Calu3 (cell line): ENCODE data around the gene FMNL3. TPM values are rescaled to one million over a fixed set of nuclear protein-coding genes. Genes with fewer than 3 reads are reported as not detected.
"Not testable (repeated sequence)": the region's sequence is repeated elsewhere in the genome, so short reads cannot be mapped to it uniquely, and the experiment has no call there.

ENCODE experiments used
- BruUV-seq: library from RNA; stranded (reverse); fragments of 400-500 nt; replicated peaks from 2 replicates; lab custom pipeline; 2021; lab: Mats Ljungman, UMichigan
- CTCF ChIA-PET: fragments of 300-600 bp; sonication (Branson Sonifier 250); formaldehyde crosslinking; loops from one replicate; lab custom pipeline; 2022; ENCODE audit warnings: antibody characterized with exemption; lab: Charles Lee
- DNase-seq: peaks from one replicate; pipeline ENCODE4 v3.0.0; 2022
- H3K27ac Mint-ChIP-seq: one replicate; pipeline ENCODE4 v1.8.0; 2022; ENCODE audit warnings: mixed read lengths; ENCODE audit not compliant: unreplicated experiment
- H3K27me3 Mint-ChIP-seq: one replicate; pipeline ENCODE4 v1.8.0; 2022; ENCODE audit warnings: mixed read lengths; ENCODE audit not compliant: unreplicated experiment
- H3K36me3 Mint-ChIP-seq: one replicate; pipeline ENCODE4 v1.8.0; 2022; ENCODE audit warnings: mild to moderate bottlenecking, moderate library complexity, mixed read lengths; ENCODE audit not compliant: insufficient read depth, unreplicated experiment
- H3K4me1 Mint-ChIP-seq: one replicate; pipeline ENCODE4 v1.8.0; 2022; ENCODE audit warnings: mild to moderate bottlenecking, low read depth, mixed read lengths; ENCODE audit not compliant: unreplicated experiment
- H3K4me3 Mint-ChIP-seq: one replicate; pipeline ENCODE4 v1.8.0; 2022; ENCODE audit warnings: mild to moderate bottlenecking, low read depth, moderate library complexity, mixed read lengths; ENCODE audit not compliant: unreplicated experiment
- H3K9me3 Mint-ChIP-seq: one replicate; pipeline ENCODE4 v1.8.0; 2022; ENCODE audit warnings: low read depth, mixed read lengths; ENCODE audit not compliant: unreplicated experiment
- intact Hi-C: fragments of 100-400 bp; cut with micrococcal nuclease; formaldehyde crosslinking; loops from one replicate; pipeline ENCODE4 v1.10.0; 2022; ENCODE audit not compliant: unreplicated experiment
- total RNA-seq: library from RNA; stranded (reverse); gene quantifications from 2 replicates; pipeline ENCODE4 v1.2.3, GENCODE V29; 2022
- TF ChIP-seq, protein P1 (sequence below): fragments of 200-600 bp; IDR thresholded peaks from one replicate; pipeline ENCODE4 v1.8.0; 2022; ENCODE audit warnings: antibody characterized with exemption; ENCODE audit not compliant: unreplicated experiment

The FMNL3 gene
- total RNA-seq, 1 experiment from 2014 or later: 4.4 TPM

- intact Hi-C loops: no loop called here
- no peaks in the 10 kb centered on the region for H3K27me3 Mint-ChIP-seq
- H3K4me1 Mint-ChIP-seq: peaks cover 15% of the 10 kb centered on the region
- TF ChIP-seq, protein P1, sequence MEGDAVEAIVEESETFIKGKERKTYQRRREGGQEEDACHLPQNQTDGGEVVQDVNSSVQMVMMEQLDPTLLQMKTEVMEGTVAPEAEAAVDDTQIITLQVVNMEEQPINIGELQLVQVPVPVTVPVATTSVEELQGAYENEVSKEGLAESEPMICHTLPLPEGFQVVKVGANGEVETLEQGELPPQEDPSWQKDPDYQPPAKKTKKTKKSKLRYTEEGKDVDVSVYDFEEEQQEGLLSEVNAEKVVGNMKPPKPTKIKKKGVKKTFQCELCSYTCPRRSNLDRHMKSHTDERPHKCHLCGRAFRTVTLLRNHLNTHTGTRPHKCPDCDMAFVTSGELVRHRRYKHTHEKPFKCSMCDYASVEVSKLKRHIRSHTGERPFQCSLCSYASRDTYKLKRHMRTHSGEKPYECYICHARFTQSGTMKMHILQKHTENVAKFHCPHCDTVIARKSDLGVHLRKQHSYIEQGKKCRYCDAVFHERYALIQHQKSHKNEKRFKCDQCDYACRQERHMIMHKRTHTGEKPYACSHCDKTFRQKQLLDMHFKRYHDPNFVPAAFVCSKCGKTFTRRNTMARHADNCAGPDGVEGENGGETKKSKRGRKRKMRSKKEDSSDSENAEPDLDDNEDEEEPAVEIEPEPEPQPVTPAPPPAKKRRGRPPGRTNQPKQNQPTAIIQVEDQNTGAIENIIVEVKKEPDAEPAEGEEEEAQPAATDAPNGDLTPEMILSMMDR: no peak
- H3K36me3 Mint-ChIP-seq: no peaks in the 10 kb centered on the region
- no peaks in the 10 kb centered on the region for H3K9me3 Mint-ChIP-seq
- no peak overlapping the region for H3K27ac Mint-ChIP-seq
- no peak overlapping the region for H3K4me3 Mint-ChIP-seq
- no TSS peak for BruUV-seq
- DNase-seq: no peak
- CTCF ChIA-PET: no interaction called here
These were observed 91.5 kb downstream of the FMNL3 start for GRCh38 chr12:49615725-49616124.

DNA sequence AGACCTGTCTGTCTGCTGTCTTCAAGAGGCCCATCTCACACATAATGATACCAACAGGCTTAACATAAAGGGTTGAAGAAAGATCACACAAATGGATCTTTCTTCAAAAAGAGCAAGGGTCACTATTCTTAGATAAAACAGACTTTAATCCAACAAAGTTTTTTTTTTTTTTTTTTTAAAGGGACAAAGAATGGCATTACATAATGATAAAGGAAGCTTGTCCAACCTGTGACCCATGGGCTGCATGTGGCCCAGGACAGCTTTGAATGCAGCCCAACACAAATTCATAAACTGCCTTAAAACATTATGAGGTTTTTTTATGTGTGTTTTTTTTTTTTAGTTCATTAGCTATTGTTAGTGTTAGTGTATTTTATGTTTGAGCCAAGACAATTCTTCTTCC lies 95.0 kb downstream of the FMNL3 start:
- Mint-ChIP-seq H3K9me3 (no peaks in the 10 kb centered on the region), H3K36me3 (no peaks in the 10 kb centered on the region), H3K4me1 (no peaks in the 10 kb centered on the region), H3K4me3 (no peak overlapping the region), H3K27me3 (no peaks in the 10 kb centered on the region), H3K27ac (no peak overlapping the region)
- DNase-seq: no peak
- TF ChIP-seq, protein P1: no peak
- BruUV-seq: no TSS peak
- CTCF ChIA-PET: interaction anchor here (0.7 kb wide), 2 partner anchors 112 to 390 kb away, joined by 3 to 4 read pairs; no protein-coding TSS in a partner anchor
- intact Hi-C loops: no loop called here

DNA sequence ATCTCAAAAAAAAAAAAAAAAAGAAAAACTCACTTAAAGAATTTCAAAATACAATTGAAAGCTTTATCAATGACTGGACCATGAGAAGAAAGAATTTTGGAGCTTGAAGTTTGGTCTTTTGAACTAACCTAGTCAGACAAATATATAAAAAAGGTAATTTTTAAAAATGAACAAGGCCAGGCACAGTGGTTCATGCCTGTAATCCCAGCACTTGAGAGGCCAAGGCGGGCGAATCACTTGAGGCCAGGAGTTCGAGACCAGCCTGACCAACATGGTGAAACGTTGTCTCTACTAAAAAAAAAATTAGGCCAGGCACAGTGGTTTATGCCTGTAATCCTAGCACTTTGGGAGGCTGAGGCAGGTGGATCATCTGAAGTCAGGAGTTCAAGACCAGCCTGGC lies 96.4 kb downstream of the FMNL3 start:
- intact Hi-C loops, H3K27me3 Mint-ChIP-seq, H3K4me1 Mint-ChIP-seq, H3K9me3 Mint-ChIP-seq, H3K36me3 Mint-ChIP-seq, CTCF ChIA-PET, DNase-seq, H3K4me3 Mint-ChIP-seq, H3K27ac Mint-ChIP-seq, BruUV-seq: not testable (repeated sequence)

DNA sequence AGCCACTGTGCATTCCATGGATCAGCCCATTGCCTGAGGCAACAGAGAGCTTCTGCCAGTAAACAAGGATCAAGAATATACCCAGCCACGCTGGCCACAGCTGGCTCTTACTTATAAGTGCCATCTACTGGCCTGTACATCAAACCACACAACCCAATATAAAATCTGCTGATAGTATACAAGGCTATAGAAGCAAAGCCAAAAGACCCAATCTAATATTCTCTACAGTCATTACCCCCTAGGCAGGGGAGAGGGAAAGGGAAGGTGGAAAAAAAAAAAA lies 97.4 kb downstream of the FMNL3 start:
- H3K27ac Mint-ChIP-seq: no peak overlapping the region
- intact Hi-C loops: no loop called here

More for the DNA sequence above, 97.4 kb downstream of the FMNL3 start:
- Mint-ChIP-seq H3K4me1 (no peaks in the 10 kb centered on the region), H3K4me3 (no peak overlapping the region), H3K36me3 (no peaks in the 10 kb centered on the region), H3K27me3 (no peaks in the 10 kb centered on the region), H3K9me3 (no peaks in the 10 kb centered on the region)
- no peak for DNase-seq
- BruUV-seq: no TSS peak
- CTCF ChIA-PET: interaction anchor here (1.0 kb wide), 1 partner anchor 251 kb away, joined by 3 read pairs; no protein-coding TSS in a partner anchor
- TF ChIP-seq, protein P1: no peak
